Measurements from ENCODE around the gene TSPYL1. TPM values are rescaled to one million over a fixed set of nuclear protein-coding genes. Genes with fewer than 3 reads are reported as not detected.

Gene TSPYL1
- total RNA-seq, 1 experiment from 2014 or later, result 70.3 TPM

DNA sequence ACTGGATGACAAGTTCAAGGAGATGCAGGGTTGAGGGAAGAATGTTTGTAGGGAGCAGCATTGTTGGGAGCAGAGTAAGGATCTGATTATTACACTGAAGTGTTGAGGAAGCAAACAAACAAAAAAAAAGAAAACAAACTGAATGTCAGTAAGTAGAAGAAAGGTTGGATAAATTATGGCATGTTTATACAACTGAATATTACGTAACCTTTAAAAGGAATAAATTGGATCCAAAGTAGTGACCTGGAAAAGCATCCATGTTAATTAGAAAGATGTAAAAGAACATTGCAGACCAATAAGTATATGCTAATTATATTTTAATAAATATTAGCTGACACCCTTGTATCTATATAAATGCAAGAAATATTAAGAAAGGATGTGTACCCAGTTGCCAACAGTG is 12.8 kb upstream of the TSPYL1 start (continued):
- TF ChIP-seq, protein P1, sequence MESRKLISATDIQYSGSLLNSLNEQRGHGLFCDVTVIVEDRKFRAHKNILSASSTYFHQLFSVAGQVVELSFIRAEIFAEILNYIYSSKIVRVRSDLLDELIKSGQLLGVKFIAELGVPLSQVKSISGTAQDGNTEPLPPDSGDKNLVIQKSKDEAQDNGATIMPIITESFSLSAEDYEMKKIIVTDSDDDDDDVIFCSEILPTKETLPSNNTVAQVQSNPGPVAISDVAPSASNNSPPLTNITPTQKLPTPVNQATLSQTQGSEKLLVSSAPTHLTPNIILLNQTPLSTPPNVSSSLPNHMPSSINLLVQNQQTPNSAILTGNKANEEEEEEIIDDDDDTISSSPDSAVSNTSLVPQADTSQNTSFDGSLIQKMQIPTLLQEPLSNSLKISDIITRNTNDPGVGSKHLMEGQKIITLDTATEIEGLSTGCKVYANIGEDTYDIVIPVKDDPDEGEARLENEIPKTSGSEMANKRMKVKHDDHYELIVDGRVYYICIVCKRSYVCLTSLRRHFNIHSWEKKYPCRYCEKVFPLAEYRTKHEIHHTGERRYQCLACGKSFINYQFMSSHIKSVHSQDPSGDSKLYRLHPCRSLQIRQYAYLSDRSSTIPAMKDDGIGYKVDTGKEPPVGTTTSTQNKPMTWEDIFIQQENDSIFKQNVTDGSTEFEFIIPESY (IDR thresholded peaks at IDR 0.05; ENCODE audit: extremely low read depth, insufficient replicate concordance, low read length), result no peak
- TF ChIP-seq ELF1 (IDR thresholded peaks at IDR 0.05; ENCODE audit: borderline replicate concordance, low read depth), result no peak
- TF ChIP-seq EZH2phosphoT487 (IDR thresholded peaks at IDR 0.05; ENCODE audit: borderline replicate concordance), result no peak
- no peak for TF ChIP-seq POLR2AphosphoS5 (IDR thresholded peaks at IDR 0.05; ENCODE audit: low read depth, low read length)
- TF ChIP-seq, protein P2, sequence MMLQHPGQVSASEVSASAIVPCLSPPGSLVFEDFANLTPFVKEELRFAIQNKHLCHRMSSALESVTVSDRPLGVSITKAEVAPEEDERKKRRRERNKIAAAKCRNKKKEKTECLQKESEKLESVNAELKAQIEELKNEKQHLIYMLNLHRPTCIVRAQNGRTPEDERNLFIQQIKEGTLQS (IDR thresholded peaks at IDR 0.05), result no peak
- TF ChIP-seq, protein P3, sequence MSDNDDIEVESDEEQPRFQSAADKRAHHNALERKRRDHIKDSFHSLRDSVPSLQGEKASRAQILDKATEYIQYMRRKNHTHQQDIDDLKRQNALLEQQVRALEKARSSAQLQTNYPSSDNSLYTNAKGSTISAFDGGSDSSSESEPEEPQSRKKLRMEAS (IDR thresholded peaks at IDR 0.05), result no peak
- TF ChIP-seq EGR1 (IDR thresholded peaks at IDR 0.05; ENCODE audit: low read depth), result no peak

DNA sequence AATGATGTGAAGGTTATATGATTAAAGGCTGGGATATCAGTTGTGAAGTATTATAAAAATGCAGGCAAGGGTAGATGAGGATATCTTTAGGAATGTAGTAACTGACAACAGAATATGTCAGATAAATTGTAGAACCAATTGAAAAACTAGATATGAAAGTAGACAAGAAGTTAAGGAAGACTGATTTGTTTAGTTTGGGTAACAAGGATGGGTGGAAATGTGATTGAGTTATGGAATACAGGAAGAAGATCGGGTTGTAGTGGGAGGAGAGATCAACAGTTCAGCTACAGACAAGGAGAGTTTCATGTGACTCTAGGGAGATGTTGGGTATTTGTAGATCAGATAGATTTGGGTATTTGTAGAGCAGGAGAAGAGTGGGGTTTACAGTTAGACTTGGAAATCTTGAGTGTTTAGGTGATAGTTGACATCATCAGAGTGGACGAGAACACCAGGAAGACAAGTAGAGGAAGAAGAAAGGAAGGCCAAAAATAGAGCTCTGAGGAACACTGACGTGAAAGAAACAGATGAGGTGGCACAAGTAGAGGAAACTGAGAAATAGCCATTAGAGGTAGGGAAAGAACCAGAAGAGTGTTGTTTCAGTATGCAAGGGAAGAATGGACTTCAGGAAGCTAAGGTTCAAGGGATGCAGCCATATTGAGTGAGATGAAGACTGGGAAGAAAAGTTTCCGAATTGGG is 12.1 kb upstream of the TSPYL1 start:
- Histone ChIP-seq H4K20me1 (ENCODE audit: insufficient read depth) (no peaks in the 10 kb centered on the region), H3K4me3 (replicated peaks in 1 of 2; ENCODE audit: low read depth in 1 of 2, low read length in 2 of 2) (no peak overlapping the region), H3K27me3 (ENCODE audit: insufficient read depth, low read length) (no peaks in the 10 kb centered on the region), H3K9me3 (ENCODE audit: control insufficient read depth in 1 of 2, insufficient read depth in 1 of 2, low read depth in 1 of 2, low read length in 2 of 2) (no peaks in the 10 kb centered on the region), H2AFZ (ENCODE audit: low read depth, low read length, poor library complexity, severe bottlenecking) (no peak overlapping the region), H3K9ac (ENCODE audit: low read length) (no peak overlapping the region), H3K79me2 (ENCODE audit: insufficient read depth, low read length) (no peaks in the 10 kb centered on the region), H3K36me3 (ENCODE audit: control insufficient read depth in 1 of 2, insufficient read depth in 2 of 2, low read length in 2 of 2) (no peaks in the 10 kb centered on the region), H3K27ac (ENCODE audit: low read depth, low read length) (no peak overlapping the region), H3K4me2 (ENCODE audit: low read length) (no peak overlapping the region), H3K9me2 (ENCODE audit: insufficient read depth) (no peaks in the 10 kb centered on the region), H3K4me1 (ENCODE audit: control insufficient read depth in 1 of 2, insufficient read depth in 2 of 2, low read length in 2 of 2) (no peaks in the 10 kb centered on the region)
- TF ChIP-seq EZH2 (IDR thresholded peaks at IDR 0.05), result no peak
- no peak for TF ChIP-seq SIN3A (IDR thresholded peaks at IDR 0.05; ENCODE audit: low read depth)
- TF ChIP-seq, protein P4, sequence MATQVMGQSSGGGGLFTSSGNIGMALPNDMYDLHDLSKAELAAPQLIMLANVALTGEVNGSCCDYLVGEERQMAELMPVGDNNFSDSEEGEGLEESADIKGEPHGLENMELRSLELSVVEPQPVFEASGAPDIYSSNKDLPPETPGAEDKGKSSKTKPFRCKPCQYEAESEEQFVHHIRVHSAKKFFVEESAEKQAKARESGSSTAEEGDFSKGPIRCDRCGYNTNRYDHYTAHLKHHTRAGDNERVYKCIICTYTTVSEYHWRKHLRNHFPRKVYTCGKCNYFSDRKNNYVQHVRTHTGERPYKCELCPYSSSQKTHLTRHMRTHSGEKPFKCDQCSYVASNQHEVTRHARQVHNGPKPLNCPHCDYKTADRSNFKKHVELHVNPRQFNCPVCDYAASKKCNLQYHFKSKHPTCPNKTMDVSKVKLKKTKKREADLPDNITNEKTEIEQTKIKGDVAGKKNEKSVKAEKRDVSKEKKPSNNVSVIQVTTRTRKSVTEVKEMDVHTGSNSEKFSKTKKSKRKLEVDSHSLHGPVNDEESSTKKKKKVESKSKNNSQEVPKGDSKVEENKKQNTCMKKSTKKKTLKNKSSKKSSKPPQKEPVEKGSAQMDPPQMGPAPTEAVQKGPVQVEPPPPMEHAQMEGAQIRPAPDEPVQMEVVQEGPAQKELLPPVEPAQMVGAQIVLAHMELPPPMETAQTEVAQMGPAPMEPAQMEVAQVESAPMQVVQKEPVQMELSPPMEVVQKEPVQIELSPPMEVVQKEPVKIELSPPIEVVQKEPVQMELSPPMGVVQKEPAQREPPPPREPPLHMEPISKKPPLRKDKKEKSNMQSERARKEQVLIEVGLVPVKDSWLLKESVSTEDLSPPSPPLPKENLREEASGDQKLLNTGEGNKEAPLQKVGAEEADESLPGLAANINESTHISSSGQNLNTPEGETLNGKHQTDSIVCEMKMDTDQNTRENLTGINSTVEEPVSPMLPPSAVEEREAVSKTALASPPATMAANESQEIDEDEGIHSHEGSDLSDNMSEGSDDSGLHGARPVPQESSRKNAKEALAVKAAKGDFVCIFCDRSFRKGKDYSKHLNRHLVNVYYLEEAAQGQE (IDR thresholded peaks at IDR 0.05; ENCODE audit: low read depth), result no peak
- no peak for TF ChIP-seq ZNF274 (IDR thresholded peaks at IDR 0.05; ENCODE audit: low read depth, low read length)
- POLR2A ChIA-PET, result no interaction called here
- intact Hi-C loops (cut with micrococcal nuclease), result no loop called here
- DNase-seq (ENCODE audit: low read depth, low spot score) (no peak), ATAC-seq (no peak)
- BruUV-seq (replicated peaks), result no TSS peak
- RAD21 ChIA-PET (ENCODE audit: low non-redundant PET in 1 of 2, low total read pairs in 2 of 2, uncharacterized antibody in 2 of 2, unreplicated experiment in 2 of 2), result no interaction called here
- CTCF ChIA-PET, result no interaction called here
